SJCRH30 (cell line): Measurements from ENCODE around the gene ISX. TPM values are rescaled to one million over a fixed set of nuclear protein-coding genes. Genes with fewer than 3 reads are reported as not detected.
A peak's percentile ranks its signal among the peaks of the same experiment; 100 is the strongest.
"Not testable (repeated sequence)": the region's sequence is repeated elsewhere in the genome, so short reads cannot be mapped to it uniquely, and the experiment has no call there.

Experiments used
- DNase-seq, 2 experiments: peaks; one replicate each; pipeline ENCODE4 v3.0.0-alpha.2; 2015 to 2020
- H3K27ac ChIP-seq: fragments of 250-450 bp; sonication (Bioruptor Pico); 2 replicates; pipeline ENCODE4 v1.5.1; 2020; ENCODE audit warnings: mild to moderate bottlenecking, moderate library complexity
- H3K27me3 ChIP-seq: fragments of 250-450 bp; sonication (Bioruptor Pico); 2 replicates; pipeline ENCODE4 v1.5.1; 2020; ENCODE audit warnings: mild to moderate bottlenecking, moderate library complexity
- H3K36me3 ChIP-seq: fragments of 250-450 bp; sonication (Bioruptor Pico); 2 replicates; pipeline ENCODE4 v1.5.1; 2020; ENCODE audit warnings: mild to moderate bottlenecking, moderate library complexity
- H3K4me1 ChIP-seq: fragments of 250-450 bp; sonication (Bioruptor Pico); 2 replicates; pipeline ENCODE4 v1.5.1; 2020; ENCODE audit warnings: mild to moderate bottlenecking, moderate library complexity
- H3K4me3 ChIP-seq: fragments of 250-450 bp; sonication (Bioruptor Pico); 2 replicates; pipeline ENCODE4 v1.5.1; 2020; ENCODE audit warnings: mild to moderate bottlenecking, moderate library complexity
- H3K9me3 ChIP-seq: fragments of 250-450 bp; sonication (Bioruptor Pico); replicated peaks from 2 replicates; pipeline ENCODE4 v1.5.1; 2020; ENCODE audit warnings: mild to moderate bottlenecking, moderate library complexity
- total RNA-seq: library from RNA; depleted of rRNA; stranded (reverse); fragments of >200 nt; shearing (Covaris generic); gene quantifications from 2 replicates; pipeline ENCODE4 v1.2.3, GENCODE V29; 2014; rRNA removed

The ISX gene
- total RNA-seq = not detected in 2 replicates

GRCh38 chr22:35065796-35066218, at the start of gene ISX:
TSS of gene ISX (plus strand) at chr22:35066158. CDS start at chr22:35067088, 930 bp downstream.
- Histone ChIP-seq H3K36me3 (no peaks in the 10 kb centered on the region), H3K27me3 (no peaks in the 10 kb centered on the region)
- DNase-seq = no peak

GRCh38 chr22:35016909-35017308, 49.0 kb upstream of the ISX start:
- Histone ChIP-seq H3K36me3 (no peaks in the 10 kb centered on the region), H3K27me3 (no peaks in the 10 kb centered on the region), H3K27ac (no peak overlapping the region), H3K4me1 (no peaks in the 10 kb centered on the region), H3K4me3 (no peak overlapping the region), H3K9me3 (no peaks in the 10 kb centered on the region)
- DNase-seq = no peak

More at GRCh38 chr22:35065796-35066218, at the start of gene ISX:
- H3K4me1 ChIP-seq = no peaks in the 10 kb centered on the region
- H3K4me3 ChIP-seq = no peak within 1 kb of the TSS
- no peak within 1 kb of the TSS for H3K27ac ChIP-seq
- no peaks in the 10 kb centered on the region for H3K9me3 ChIP-seq

GRCh38 chr22:35018995-35019394, 47.0 kb upstream of the ISX start:
- Histone ChIP-seq H3K36me3 (no peaks in the 10 kb centered on the region), H3K4me3 (no peak overlapping the region), H3K9me3 (no peaks in the 10 kb centered on the region), H3K4me1 (no peaks in the 10 kb centered on the region), H3K27ac (no peak overlapping the region), H3K27me3 (no peaks in the 10 kb centered on the region)
- DNase-seq = no peak

DNA sequence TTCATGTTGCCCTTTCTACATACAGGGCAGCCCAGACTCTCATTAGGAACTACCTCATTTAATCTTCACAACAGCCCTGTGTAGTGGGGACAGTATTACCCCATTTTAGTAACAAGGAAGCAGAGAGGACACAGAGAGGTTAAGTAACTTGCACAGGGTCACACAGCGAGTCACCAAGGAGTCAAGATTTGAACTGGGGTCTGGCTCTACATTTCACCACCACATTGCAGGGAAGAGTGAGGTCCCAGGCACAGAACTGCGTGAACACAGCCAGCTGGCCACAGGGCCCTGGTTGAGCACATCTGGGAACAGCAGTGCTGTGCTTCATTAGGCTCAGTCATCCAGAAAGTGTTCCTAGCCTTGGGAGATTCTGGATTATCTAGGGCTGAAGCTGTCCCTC, 45.4 kb upstream of the ISX start:
- no peaks in the 10 kb centered on the region for H3K27me3 ChIP-seq
- H3K4me1 ChIP-seq = no peaks in the 10 kb centered on the region
- H3K4me3 ChIP-seq = no peak overlapping the region
- no peaks in the 10 kb centered on the region for H3K36me3 ChIP-seq
- no peak overlapping the region for H3K27ac ChIP-seq
- no peak for DNase-seq
- H3K9me3 ChIP-seq = no peaks in the 10 kb centered on the region

DNA sequence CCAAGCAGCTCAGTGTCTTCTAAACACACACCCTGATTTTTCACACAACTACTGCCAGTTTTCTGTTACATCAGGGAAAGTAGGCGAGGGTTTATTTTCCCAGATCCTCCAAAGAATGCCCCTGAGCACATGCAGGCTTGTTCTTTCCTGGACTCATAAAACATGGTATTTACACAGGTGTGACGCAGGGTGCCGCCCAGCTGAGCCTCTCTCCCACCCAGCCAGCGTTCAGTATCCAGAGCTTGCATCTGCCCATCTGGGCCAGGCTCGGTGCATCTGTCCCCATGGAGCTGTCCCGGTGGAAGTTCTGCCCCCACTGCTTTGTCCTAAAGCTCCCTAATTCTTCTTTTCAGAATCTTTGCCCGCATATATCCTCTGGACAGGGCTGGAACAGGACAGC, 44.8 kb upstream of the ISX start:
- DNase-seq = no peak
- no peaks in the 10 kb centered on the region for H3K27me3 ChIP-seq
- H3K27ac ChIP-seq = no peak overlapping the region

DNA sequence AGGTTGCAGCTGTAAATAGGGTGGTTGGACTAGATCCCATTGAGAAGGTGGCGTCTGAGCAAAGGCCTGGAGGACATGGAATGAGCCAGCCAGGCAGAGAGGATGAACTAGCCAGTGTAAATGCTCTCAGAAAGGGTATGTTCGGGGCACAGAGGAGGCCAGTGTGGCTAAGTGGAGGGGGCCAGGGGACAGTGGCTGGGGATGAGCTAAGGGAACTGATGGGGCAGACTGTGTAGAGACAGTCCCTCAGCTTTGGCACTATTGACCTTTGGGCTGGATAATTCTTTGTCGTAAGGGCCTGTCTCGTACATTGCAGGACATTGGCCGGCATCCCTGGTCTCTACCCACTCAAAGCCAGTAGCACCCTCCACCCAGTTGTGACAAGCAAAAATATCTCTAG, 43.7 kb upstream of the ISX start:
- Histone ChIP-seq H3K36me3 (no peaks in the 10 kb centered on the region), H3K27ac (no peak overlapping the region), H3K27me3 (no peaks in the 10 kb centered on the region), H3K4me3 (no peak overlapping the region), H3K9me3 (no peaks in the 10 kb centered on the region), H3K4me1 (no peaks in the 10 kb centered on the region)
- DNase-seq = no peak

More for the DNA sequence above, 44.8 kb upstream of the ISX start:
- Histone ChIP-seq H3K9me3 (no peaks in the 10 kb centered on the region), H3K4me3 (no peak overlapping the region), H3K36me3 (no peaks in the 10 kb centered on the region), H3K4me1 (no peaks in the 10 kb centered on the region)

- DNase-seq = peak; percentile 40 to 61
- no peak overlapping the region for H3K27ac ChIP-seq
- H3K9me3 ChIP-seq = no peaks in the 10 kb centered on the region
- no peaks in the 10 kb centered on the region for H3K27me3 ChIP-seq
- H3K36me3 ChIP-seq = no peaks in the 10 kb centered on the region
- H3K4me3 ChIP-seq = no peak overlapping the region
- H3K4me1 ChIP-seq = no peaks in the 10 kb centered on the region
Measured at GRCh38 chr22:35023692-35024363, 42.1 kb upstream of the ISX start.

DNA sequence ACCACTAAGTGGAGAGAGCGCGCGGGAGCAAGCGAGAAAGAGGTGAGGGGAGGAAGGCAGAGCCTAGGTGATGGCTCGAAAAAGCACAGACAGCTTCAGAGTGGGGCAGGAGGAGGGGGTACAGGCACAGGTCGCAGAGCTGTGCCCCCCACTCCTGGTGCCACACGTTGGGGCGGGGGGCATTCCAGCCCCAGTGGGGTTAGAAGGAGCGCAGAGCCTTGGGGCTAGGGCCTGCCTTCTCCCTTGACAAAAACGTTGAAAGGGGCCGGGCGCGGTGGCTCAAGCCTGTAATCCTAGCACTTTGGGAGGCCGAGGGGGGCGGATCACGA, 41.6 kb upstream of the ISX start:
- no peak overlapping the region for H3K27ac ChIP-seq
- no peaks in the 10 kb centered on the region for H3K36me3 ChIP-seq
- no peaks in the 10 kb centered on the region for H3K9me3 ChIP-seq
- no peak for DNase-seq
- no peak overlapping the region for H3K4me3 ChIP-seq
- H3K27me3 ChIP-seq = no peaks in the 10 kb centered on the region
- H3K4me1 ChIP-seq = no peaks in the 10 kb centered on the region

DNA sequence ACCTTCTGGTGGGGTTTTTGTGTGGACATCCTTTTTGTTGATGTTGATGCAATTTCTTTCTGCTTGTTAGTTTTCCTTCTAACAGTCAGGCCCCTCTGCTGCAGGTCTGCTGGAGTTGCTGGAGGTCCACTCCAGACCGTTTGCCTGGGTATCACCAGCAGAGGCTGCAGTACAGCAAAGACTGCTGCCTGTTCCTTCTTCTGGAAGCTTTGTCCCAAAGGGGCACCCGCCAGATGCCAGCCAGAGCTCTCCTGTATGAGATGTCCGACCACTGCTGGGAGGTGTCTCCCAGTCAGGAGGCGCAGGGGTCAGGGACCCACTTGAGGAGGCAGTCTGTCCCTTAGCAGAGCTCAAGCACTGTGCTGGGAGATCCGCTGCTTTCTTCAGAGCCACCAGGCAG, 35.8 kb upstream of the ISX start:
- H3K9me3 ChIP-seq, H3K36me3 ChIP-seq, H3K4me3 ChIP-seq: not testable (repeated sequence)

DNA sequence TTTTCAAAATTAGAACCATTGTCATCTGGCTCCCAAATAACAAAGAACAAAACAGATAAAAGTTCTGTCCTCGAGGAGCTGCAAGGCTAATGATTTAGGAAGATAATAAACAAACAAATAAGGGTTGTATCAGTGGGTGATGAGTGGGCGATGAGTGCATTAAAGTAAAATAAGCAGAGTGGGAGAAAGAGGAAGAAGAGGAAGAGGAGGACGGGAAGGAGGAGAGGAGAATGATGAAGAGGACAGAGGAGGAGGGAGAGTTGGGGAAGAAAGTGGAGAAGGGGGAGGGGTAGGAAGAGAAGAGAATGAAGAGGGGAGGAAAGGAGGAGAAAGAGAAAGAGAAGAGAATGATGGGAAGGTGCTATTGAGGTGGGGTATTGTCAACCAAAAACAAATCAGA, 33.4 kb upstream of the ISX start:
- no peak for DNase-seq
- Histone ChIP-seq H3K4me3 (no peak overlapping the region), H3K27ac (no peak overlapping the region), H3K9me3 (no peaks in the 10 kb centered on the region), H3K4me1 (no peaks in the 10 kb centered on the region), H3K27me3 (no peaks in the 10 kb centered on the region), H3K36me3 (no peaks in the 10 kb centered on the region)

More for the DNA sequence above, 35.8 kb upstream of the ISX start:
- H3K27me3 ChIP-seq, H3K4me1 ChIP-seq, H3K27ac ChIP-seq, DNase-seq: not testable (repeated sequence)

GRCh38 chr22:35033635-35034296, 32.2 kb upstream of the ISX start:
- no peaks in the 10 kb centered on the region for H3K9me3 ChIP-seq
- no peaks in the 10 kb centered on the region for H3K36me3 ChIP-seq
- no peak overlapping the region for H3K27ac ChIP-seq
- no peaks in the 10 kb centered on the region for H3K4me1 ChIP-seq
- DNase-seq = no peak
- no peak overlapping the region for H3K4me3 ChIP-seq
- H3K27me3 ChIP-seq = no peaks in the 10 kb centered on the region

DNA sequence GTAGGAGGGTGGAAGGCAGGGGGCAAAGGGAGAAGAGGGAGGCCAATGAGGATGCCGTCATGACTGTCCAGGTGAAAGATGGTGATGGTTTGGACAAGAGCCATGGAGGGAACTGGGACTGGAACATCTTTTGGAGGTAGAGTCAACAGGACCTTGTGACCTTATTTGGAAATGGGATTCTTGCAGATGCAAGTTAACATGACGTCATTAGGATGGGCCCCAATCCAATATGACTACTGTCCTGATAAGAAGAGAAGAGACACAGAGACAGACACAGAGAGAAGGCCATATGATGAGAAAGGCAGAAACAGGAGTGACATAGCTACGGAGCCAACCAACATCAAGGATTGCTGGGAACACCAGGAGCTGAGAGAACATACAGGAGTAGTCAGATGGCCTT, 31.0 kb upstream of the ISX start:
- no peak for DNase-seq
- Histone ChIP-seq H3K9me3 (no peaks in the 10 kb centered on the region), H3K4me3 (no peak overlapping the region), H3K27ac (no peak overlapping the region), H3K4me1 (no peaks in the 10 kb centered on the region), H3K27me3 (no peaks in the 10 kb centered on the region), H3K36me3 (no peaks in the 10 kb centered on the region)

DNA sequence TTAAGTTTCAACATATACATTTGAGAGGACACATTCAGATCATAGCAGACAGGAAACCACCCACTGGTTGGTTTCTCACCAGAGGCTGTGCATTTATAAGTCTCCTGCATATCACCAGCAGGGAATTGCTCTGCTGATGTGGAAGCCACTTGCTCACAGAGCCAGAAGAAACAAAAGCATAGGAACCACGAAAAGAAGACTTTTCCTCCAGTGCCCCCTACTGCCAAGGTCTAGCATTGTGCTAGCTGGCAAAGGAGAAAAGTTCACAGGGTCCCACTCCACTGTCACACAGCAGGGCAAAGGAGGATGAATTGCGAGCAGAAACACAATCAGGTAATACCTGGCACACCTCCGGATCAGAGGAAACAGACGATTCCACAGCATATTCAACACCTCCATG, 28.9 kb upstream of the ISX start:
- Histone ChIP-seq H3K27ac (no peak overlapping the region), H3K9me3 (no peaks in the 10 kb centered on the region)
- peak; percentile 8 to 38 for DNase-seq

DNA sequence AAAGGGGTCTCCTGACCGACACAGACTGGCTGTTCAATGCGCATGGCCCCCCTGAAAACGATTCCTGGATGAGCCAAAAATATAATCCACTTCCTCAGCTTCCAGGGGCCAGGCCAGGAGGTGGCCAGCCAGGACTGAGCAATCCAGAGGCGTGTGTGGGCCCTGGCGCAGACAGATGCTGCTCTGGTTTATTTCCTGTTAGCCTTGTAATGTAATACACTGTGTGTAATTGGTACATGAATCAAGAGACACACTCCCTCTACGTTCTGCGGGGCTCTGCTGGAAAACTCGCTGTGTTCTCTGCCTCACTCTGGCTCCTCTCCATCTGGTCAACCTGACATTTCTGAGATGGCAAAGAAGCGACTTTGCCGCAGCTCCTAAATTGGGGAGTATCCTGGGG, 26.3 kb upstream of the ISX start:
- no peak overlapping the region for H3K27ac ChIP-seq
- DNase-seq = peak; percentile 21 to 51
- H3K9me3 ChIP-seq = no peaks in the 10 kb centered on the region
- H3K4me1 ChIP-seq = no peaks in the 10 kb centered on the region
- no peaks in the 10 kb centered on the region for H3K36me3 ChIP-seq
- H3K4me3 ChIP-seq = no peak overlapping the region
- no peaks in the 10 kb centered on the region for H3K27me3 ChIP-seq

More for the DNA sequence above, 28.9 kb upstream of the ISX start:
- Histone ChIP-seq H3K4me1 (no peaks in the 10 kb centered on the region), H3K27me3 (no peaks in the 10 kb centered on the region), H3K4me3 (no peak overlapping the region), H3K36me3 (no peaks in the 10 kb centered on the region)

GRCh38 chr22:35043252-35043933, 22.6 kb upstream of the ISX start:
- H3K27me3 ChIP-seq = no peaks in the 10 kb centered on the region
- no peak for DNase-seq
- no peaks in the 10 kb centered on the region for H3K4me1 ChIP-seq
- no peak overlapping the region for H3K27ac ChIP-seq
- no peaks in the 10 kb centered on the region for H3K9me3 ChIP-seq
- no peak overlapping the region for H3K4me3 ChIP-seq
- no peaks in the 10 kb centered on the region for H3K36me3 ChIP-seq
